ENCODE data around the gene HIGD1C. TPM values are rescaled to one million over a fixed set of nuclear protein-coding genes. Genes with fewer than 3 reads are reported as not detected.
A peak's percentile ranks its signal among the peaks of the same experiment; 100 is the strongest.

HIGD1C gene
- total and polyA plus RNA-seq, 2 donors (not counting 1 experiment from before 2014, with no cell fraction given), result not detected

DNA sequence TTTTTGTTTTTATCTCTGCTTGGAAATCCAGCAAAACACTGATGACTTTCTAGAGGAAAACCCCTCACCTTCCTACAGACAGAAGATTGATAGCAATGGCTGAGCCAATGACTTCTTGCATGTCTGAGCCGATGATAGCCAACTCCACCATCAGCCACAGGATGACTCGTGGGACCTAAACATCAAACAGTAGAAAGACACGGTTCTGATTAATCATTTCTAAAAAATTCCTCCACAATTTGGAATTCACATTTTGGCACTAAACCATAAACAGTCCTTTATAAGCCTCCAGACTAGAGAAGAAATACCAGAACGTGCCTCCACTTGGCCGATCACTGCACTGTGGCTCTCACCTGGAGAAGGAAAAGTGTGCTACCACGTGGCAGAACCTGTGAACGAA lies 47.9 kb downstream of the HIGD1C start:
- Histone ChIP-seq H3K9me3 (ENCODE audit: control insufficient read depth, insufficient read depth, low read depth, low read length) (no peaks in the 10 kb centered on the region), H3K36me3 (ENCODE audit: control insufficient read depth, insufficient read depth, low read length) (peaks cover 7% of the 10 kb centered on the region), H3K4me3 (replicated peaks in 1 of 4; ENCODE audit: control extremely low read depth in 1 of 4, insufficient read depth in 1 of 4, low read depth in 3 of 4, low read length in 4 of 4) (no peak overlapping the region), H3K4me2 (ENCODE audit: extremely low read depth, insufficient read depth, low read length) (no peak overlapping the region), H3K4me1 (ENCODE audit: control insufficient read depth, extremely low read depth, insufficient read depth, low read length) (no peaks in the 10 kb centered on the region), H3K9ac (ENCODE audit: insufficient read depth, low read length) (no peak overlapping the region), H2AFZ (ENCODE audit: low read length) (no peak overlapping the region), H3K79me2 (ENCODE audit: control insufficient read depth, insufficient read depth, low read length) (no peaks in the 10 kb centered on the region), H4K20me1 (ENCODE audit: control insufficient read depth, extremely low read depth, insufficient read depth, low read length) (no peaks in the 10 kb centered on the region), H3K27me3 (ENCODE audit: control insufficient read depth, insufficient read depth, low read length) (no peaks in the 10 kb centered on the region), H3K27ac (ENCODE audit: insufficient read depth, low read length) (no peak overlapping the region)
- DNase-seq (ENCODE audit: low read depth in 2 of 2), result peak in 1 of 2 donors; percentile 72
- no peak for TF ChIP-seq EZH2 (IDR thresholded peaks at IDR 0.05; ENCODE audit: low read length, missing control alignments)
- TF ChIP-seq, protein P1, sequence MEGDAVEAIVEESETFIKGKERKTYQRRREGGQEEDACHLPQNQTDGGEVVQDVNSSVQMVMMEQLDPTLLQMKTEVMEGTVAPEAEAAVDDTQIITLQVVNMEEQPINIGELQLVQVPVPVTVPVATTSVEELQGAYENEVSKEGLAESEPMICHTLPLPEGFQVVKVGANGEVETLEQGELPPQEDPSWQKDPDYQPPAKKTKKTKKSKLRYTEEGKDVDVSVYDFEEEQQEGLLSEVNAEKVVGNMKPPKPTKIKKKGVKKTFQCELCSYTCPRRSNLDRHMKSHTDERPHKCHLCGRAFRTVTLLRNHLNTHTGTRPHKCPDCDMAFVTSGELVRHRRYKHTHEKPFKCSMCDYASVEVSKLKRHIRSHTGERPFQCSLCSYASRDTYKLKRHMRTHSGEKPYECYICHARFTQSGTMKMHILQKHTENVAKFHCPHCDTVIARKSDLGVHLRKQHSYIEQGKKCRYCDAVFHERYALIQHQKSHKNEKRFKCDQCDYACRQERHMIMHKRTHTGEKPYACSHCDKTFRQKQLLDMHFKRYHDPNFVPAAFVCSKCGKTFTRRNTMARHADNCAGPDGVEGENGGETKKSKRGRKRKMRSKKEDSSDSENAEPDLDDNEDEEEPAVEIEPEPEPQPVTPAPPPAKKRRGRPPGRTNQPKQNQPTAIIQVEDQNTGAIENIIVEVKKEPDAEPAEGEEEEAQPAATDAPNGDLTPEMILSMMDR (conservative IDR thresholded peaks at IDR 0.05 in 1 of 2, IDR thresholded peaks at IDR 0.05 in 1 of 2; ENCODE audit: low read depth in 1 of 2, low read length in 2 of 2), result no peak

DNA sequence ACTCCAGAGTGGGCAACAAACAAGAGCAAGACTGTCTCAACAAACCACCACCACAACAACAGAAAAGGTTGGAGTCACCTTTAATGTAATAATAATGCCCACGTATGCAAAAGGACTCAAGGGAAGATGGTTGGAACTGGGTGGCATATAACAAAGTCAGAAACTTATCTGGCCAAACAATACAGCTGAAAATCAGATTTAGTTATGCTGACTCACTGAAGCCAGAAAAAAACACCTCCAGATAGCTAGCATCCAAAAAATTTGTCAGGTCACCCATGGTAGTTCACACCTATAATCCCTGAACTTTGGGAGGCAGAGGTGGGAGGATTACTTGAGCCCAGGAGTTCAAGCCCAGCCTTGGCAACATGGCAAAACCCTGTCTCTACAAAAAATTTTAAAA lies 49.5 kb downstream of the HIGD1C start:
- no peaks in the 10 kb centered on the region for H3K4me1 ChIP-seq (ENCODE audit: control insufficient read depth, extremely low read depth, insufficient read depth, low read length)
- no peaks in the 10 kb centered on the region for H4K20me1 ChIP-seq (ENCODE audit: control insufficient read depth, extremely low read depth, insufficient read depth, low read length)
- no peak overlapping the region for H3K4me2 ChIP-seq (ENCODE audit: extremely low read depth, insufficient read depth, low read length)
- no peak overlapping the region for H3K9ac ChIP-seq (ENCODE audit: insufficient read depth, low read length)
- no peaks in the 10 kb centered on the region for H3K27me3 ChIP-seq (ENCODE audit: control insufficient read depth, insufficient read depth, low read length)
- no peak overlapping the region for H3K4me3 ChIP-seq (replicated peaks in 1 of 4; ENCODE audit: control extremely low read depth in 1 of 4, insufficient read depth in 1 of 4, low read depth in 3 of 4, low read length in 4 of 4)
- TF ChIP-seq, protein P1 (conservative IDR thresholded peaks at IDR 0.05 in 1 of 2, IDR thresholded peaks at IDR 0.05 in 1 of 2; ENCODE audit: low read depth in 1 of 2, low read length in 2 of 2), result no peak
- TF ChIP-seq EZH2 (IDR thresholded peaks at IDR 0.05; ENCODE audit: low read length, missing control alignments), result no peak
- no peak for DNase-seq (ENCODE audit: low read depth in 2 of 2)
- no peaks in the 10 kb centered on the region for H3K9me3 ChIP-seq (ENCODE audit: control insufficient read depth, insufficient read depth, low read depth, low read length)
- no peaks in the 10 kb centered on the region for H3K79me2 ChIP-seq (ENCODE audit: control insufficient read depth, insufficient read depth, low read length)
- H2AFZ ChIP-seq (ENCODE audit: low read length), result no peak overlapping the region
- H3K27ac ChIP-seq (ENCODE audit: insufficient read depth, low read length), result no peak overlapping the region
- peaks cover 4% of the 10 kb centered on the region for H3K36me3 ChIP-seq (ENCODE audit: control insufficient read depth, insufficient read depth, low read length)

DNA sequence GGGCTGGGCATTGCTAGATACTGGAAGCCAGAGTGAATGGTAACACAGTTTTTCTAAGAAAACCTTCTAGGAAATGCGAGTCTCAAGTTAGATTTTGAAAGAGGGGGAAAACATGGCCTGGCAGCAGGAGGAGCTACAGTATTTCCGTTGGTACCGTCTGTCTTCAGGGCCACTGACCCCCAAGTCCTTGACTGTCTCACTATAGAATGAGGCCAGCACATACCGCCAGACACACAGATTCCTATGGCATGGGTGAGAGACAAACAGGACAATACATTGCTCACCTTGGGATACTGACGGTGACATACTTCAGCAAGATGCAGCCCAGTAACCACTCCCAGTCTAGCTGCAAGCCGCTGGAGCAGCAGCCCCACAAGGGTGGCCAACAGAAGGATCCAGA lies 52.2 kb downstream of the HIGD1C start:
- TF ChIP-seq, protein P1 (conservative IDR thresholded peaks at IDR 0.05 in 1 of 2, IDR thresholded peaks at IDR 0.05 in 1 of 2; ENCODE audit: low read depth in 1 of 2, low read length in 2 of 2), result no peak
- no peak for TF ChIP-seq EZH2 (IDR thresholded peaks at IDR 0.05; ENCODE audit: low read length, missing control alignments)
- Histone ChIP-seq H3K27ac (ENCODE audit: insufficient read depth, low read length) (no peak overlapping the region), H3K79me2 (ENCODE audit: control insufficient read depth, insufficient read depth, low read length) (no peaks in the 10 kb centered on the region), H2AFZ (ENCODE audit: low read length) (no peak overlapping the region), H3K36me3 (ENCODE audit: control insufficient read depth, insufficient read depth, low read length) (peaks cover 3% of the 10 kb centered on the region), H3K4me2 (ENCODE audit: extremely low read depth, insufficient read depth, low read length) (no peak overlapping the region), H3K9me3 (ENCODE audit: control insufficient read depth, insufficient read depth, low read depth, low read length) (no peaks in the 10 kb centered on the region), H3K4me1 (ENCODE audit: control insufficient read depth, extremely low read depth, insufficient read depth, low read length) (no peaks in the 10 kb centered on the region), H3K27me3 (ENCODE audit: control insufficient read depth, insufficient read depth, low read length) (no peaks in the 10 kb centered on the region), H3K4me3 (replicated peaks in 1 of 4; ENCODE audit: control extremely low read depth in 1 of 4, insufficient read depth in 1 of 4, low read depth in 3 of 4, low read length in 4 of 4) (no peak overlapping the region), H3K9ac (ENCODE audit: insufficient read depth, low read length) (no peak overlapping the region), H4K20me1 (ENCODE audit: control insufficient read depth, extremely low read depth, insufficient read depth, low read length) (no peaks in the 10 kb centered on the region)
- no peak for DNase-seq (ENCODE audit: low read depth in 2 of 2)
